ENCODE measurements around the gene GSG1L2. TPM values are rescaled to one million over a fixed set of nuclear protein-coding genes. Genes with fewer than 3 reads are reported as not detected.

The GSG1L2 gene
- total RNA-seq (2022) (not detected in 2 replicates), Bru-seq, nascent RNA (percentile 4 among the genes with signal in this experiment), BruChase-seq, experiment 1, labeled RNA remaining after a 6-hour chase (not detected), BruChase-seq, experiment 2, labeled RNA remaining after a 2-hour chase (not detected)
- long read RNA-seq, result 0 reads

DNA sequence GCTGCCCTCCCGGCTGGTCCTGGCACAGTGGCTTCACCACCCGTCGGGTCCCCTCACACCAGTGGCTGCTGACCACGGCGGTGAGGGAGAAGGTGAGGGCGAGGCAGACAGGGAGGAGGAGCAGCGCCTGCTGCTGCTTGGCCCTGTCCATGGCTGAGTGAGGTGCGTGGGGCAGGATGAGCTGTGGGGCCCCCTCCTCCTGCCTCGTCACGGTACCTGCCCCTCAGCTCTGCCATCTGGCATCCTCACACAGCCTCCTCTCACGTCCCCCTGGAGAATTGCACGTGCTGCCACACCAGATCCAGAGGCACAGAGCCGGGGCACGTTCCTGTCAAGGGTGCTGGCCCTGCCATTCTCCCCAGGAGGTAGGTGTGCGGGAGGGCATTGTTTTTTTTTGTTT lies at the start of gene GSG1L2:
GSG1L2 (minus strand) TSS at position 159 of the 400 bp plus-strand sequence; CDS start at position 151, 8 bp downstream.
- H3K36me3 Mint-ChIP-seq (ENCODE audit: insufficient read depth, unreplicated experiment), result no peaks in the 10 kb centered on the region
- H3K4me3 Mint-ChIP-seq (ENCODE audit: low read depth, unreplicated experiment), result no peak within 1 kb of the TSS
- peaks cover 12% of the 10 kb centered on the region for H3K4me1 Mint-ChIP-seq (ENCODE audit: low read depth, unreplicated experiment)
- CTCF ChIA-PET, result no interaction called here
- no TSS peak for BruUV-seq (replicated peaks)
- DNase-seq, result no peak
- TF ChIP-seq CTCF (IDR thresholded peaks at IDR 0.05; ENCODE audit: unreplicated experiment), result no peak
- no peak within 1 kb of the TSS for H3K27ac Mint-ChIP-seq (ENCODE audit: unreplicated experiment)
- intact Hi-C loops (cut with micrococcal nuclease; ENCODE audit: unreplicated experiment), result no loop called here
- H3K9me3 Mint-ChIP-seq (ENCODE audit: low read depth, unreplicated experiment), result no peaks in the 10 kb centered on the region
- no peaks in the 10 kb centered on the region for H3K27me3 Mint-ChIP-seq (ENCODE audit: unreplicated experiment)

GRCh38 chr17:9868552-9868951 lies 46.7 kb upstream of the GSG1L2 start:
- H3K4me1 Mint-ChIP-seq (ENCODE audit: low read depth, unreplicated experiment), result no peaks in the 10 kb centered on the region
- CTCF ChIA-PET, result interaction anchor here (0.7 kb wide), 1 partner anchor 167 kb away, joined by 3 read pairs; no protein-coding TSS in a partner anchor

DNA sequence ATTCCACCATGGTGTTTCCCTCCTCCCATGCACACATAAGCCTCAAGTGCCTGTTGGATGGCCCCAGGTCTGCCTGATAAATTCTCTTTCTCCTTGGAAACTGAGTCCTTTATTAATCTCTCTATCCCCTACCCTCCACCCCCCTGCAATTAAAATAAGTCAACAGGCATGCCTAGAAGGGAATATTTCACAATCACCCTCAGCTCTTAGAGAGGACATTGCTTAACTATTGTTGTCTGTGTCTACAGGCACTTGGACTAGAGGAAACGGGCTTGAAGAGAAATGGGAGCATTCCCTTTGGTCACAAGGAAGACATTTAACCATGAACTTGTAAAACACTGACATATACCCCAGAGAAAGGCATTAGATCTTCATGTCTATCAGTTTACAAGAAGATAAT lies 43.7 kb upstream of the GSG1L2 start:
- H3K4me1 Mint-ChIP-seq (ENCODE audit: low read depth, unreplicated experiment), result no peaks in the 10 kb centered on the region
- peaks cover 4% of the 10 kb centered on the region for H3K9me3 Mint-ChIP-seq (ENCODE audit: low read depth, unreplicated experiment)
- CTCF ChIA-PET, result no interaction called here
- no peaks in the 10 kb centered on the region for H3K36me3 Mint-ChIP-seq (ENCODE audit: insufficient read depth, unreplicated experiment)
- intact Hi-C loops (cut with micrococcal nuclease; ENCODE audit: unreplicated experiment), result no loop called here
- no peak for DNase-seq
- no peak overlapping the region for H3K4me3 Mint-ChIP-seq (ENCODE audit: low read depth, unreplicated experiment)
- no peaks in the 10 kb centered on the region for H3K27me3 Mint-ChIP-seq (ENCODE audit: unreplicated experiment)
- BruUV-seq (replicated peaks), result no TSS peak
- no peak for TF ChIP-seq CTCF (IDR thresholded peaks at IDR 0.05; ENCODE audit: unreplicated experiment)
- no peak overlapping the region for H3K27ac Mint-ChIP-seq (ENCODE audit: unreplicated experiment)

More at GRCh38 chr17:9868552-9868951, 46.7 kb upstream of the GSG1L2 start:
- Mint-ChIP-seq H3K4me3 (ENCODE audit: low read depth, unreplicated experiment) (no peak overlapping the region), H3K27ac (ENCODE audit: unreplicated experiment) (no peak overlapping the region), H3K36me3 (ENCODE audit: insufficient read depth, unreplicated experiment) (no peaks in the 10 kb centered on the region), H3K27me3 (ENCODE audit: unreplicated experiment) (no peaks in the 10 kb centered on the region), H3K9me3 (ENCODE audit: low read depth, unreplicated experiment) (peaks cover 4% of the 10 kb centered on the region)
- intact Hi-C loops (cut with micrococcal nuclease; ENCODE audit: unreplicated experiment), result no loop called here
- no TSS peak for BruUV-seq (replicated peaks)
- no peak for TF ChIP-seq CTCF (IDR thresholded peaks at IDR 0.05; ENCODE audit: unreplicated experiment)
- no peak for DNase-seq

GRCh38 chr17:9862949-9863348 lies 41.1 kb upstream of the GSG1L2 start:
- H3K27me3 Mint-ChIP-seq (ENCODE audit: unreplicated experiment), result no peaks in the 10 kb centered on the region
- H3K9me3 Mint-ChIP-seq (ENCODE audit: low read depth, unreplicated experiment), result peaks cover 4% of the 10 kb centered on the region
- intact Hi-C loops (cut with micrococcal nuclease; ENCODE audit: unreplicated experiment), result no loop called here
- no peaks in the 10 kb centered on the region for H3K4me1 Mint-ChIP-seq (ENCODE audit: low read depth, unreplicated experiment)
- no peak overlapping the region for H3K4me3 Mint-ChIP-seq (ENCODE audit: low read depth, unreplicated experiment)
- no peak overlapping the region for H3K27ac Mint-ChIP-seq (ENCODE audit: unreplicated experiment)
- CTCF ChIA-PET, result no interaction called here
- no peak for TF ChIP-seq CTCF (IDR thresholded peaks at IDR 0.05; ENCODE audit: unreplicated experiment)
- BruUV-seq (replicated peaks), result no TSS peak
- no peak for DNase-seq
- no peaks in the 10 kb centered on the region for H3K36me3 Mint-ChIP-seq (ENCODE audit: insufficient read depth, unreplicated experiment)

All from Calu3 (cell line).